ENCODE results near the gene FLT1.

DNA sequence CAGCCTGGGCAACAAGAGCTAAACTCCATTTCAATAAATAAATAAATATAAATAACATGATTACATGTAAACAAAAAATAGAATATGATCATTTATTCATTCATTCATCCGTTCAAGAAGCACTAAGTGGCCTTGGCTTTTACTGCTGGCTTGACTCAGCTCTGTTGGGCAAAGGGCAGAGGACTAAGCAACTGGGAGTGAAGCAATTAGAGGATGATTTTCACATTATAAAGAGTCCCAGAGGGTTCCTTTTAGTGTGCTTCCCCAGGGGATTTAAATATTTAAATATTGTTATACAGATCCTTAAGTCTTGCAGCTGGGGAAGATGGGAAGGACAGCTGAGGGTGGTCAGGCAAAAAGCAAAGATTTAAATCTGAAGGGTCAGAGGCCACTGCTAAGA is 34.9 kb upstream of the FLT1 start:
- TF ChIP-seq, protein P1, sequence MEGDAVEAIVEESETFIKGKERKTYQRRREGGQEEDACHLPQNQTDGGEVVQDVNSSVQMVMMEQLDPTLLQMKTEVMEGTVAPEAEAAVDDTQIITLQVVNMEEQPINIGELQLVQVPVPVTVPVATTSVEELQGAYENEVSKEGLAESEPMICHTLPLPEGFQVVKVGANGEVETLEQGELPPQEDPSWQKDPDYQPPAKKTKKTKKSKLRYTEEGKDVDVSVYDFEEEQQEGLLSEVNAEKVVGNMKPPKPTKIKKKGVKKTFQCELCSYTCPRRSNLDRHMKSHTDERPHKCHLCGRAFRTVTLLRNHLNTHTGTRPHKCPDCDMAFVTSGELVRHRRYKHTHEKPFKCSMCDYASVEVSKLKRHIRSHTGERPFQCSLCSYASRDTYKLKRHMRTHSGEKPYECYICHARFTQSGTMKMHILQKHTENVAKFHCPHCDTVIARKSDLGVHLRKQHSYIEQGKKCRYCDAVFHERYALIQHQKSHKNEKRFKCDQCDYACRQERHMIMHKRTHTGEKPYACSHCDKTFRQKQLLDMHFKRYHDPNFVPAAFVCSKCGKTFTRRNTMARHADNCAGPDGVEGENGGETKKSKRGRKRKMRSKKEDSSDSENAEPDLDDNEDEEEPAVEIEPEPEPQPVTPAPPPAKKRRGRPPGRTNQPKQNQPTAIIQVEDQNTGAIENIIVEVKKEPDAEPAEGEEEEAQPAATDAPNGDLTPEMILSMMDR (IDR thresholded peaks at IDR 0.05) = no peak
- TF ChIP-seq EP300 (IDR thresholded peaks at IDR 0.05) = no peak
- TF ChIP-seq POLR2A (IDR thresholded peaks at IDR 0.05; ENCODE audit: low read depth) = no peak

Measured in esophagus muscularis mucosa (tissue), 4 donors.